ENCODE data around the gene NLRX1.

NLRX1 gene

DNA sequence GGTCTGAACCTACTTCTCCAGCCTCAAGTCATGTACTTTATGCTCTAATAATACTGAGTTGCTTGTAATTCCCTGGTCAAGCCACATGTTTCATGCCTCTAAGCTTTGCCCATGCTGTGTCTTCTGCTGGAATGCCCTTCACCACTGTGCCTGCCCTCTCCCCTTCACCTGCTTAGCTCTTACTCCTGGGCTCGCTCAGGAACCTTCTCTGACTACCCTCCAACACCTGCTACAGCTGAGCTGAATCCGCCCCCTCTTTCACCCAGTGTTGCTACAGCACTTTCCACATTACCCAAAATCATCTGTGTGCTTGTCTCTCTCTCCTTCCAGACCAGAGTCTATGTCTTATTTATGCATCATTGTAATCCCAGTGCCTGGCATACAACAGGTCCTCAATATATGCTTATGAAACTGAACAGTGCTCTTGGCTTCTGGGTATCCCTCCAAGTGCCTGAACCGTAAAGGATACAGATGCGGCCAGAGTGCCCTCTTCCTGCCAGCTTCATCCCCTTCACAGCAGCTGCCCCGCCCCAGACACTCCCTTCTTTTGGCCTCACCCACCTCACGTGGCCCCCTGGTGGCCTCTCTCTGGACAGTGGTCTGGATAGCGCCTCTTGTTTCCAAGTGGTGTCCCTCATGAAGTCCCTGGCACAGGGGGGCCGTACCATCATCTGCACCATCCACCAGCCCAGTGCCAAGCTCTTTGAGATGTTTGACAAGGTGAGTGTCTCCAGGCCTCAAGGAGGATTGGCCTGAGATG is 12.6 kb upstream of the NLRX1 start:
- no peaks in the 10 kb centered on the region for H3K9me3 ChIP-seq (ENCODE audit: control insufficient read depth, insufficient read depth, low read length)
- H3F3A ChIP-seq (ENCODE audit: control insufficient read depth, insufficient read depth), result no peaks in the 10 kb centered on the region
- no peak overlapping the region for H3K4me2 ChIP-seq (ENCODE audit: low read length)
- H3K27ac ChIP-seq (ENCODE audit: low read depth, low read length), result no peak overlapping the region
- no peaks in the 10 kb centered on the region for H3K36me3 ChIP-seq (ENCODE audit: control insufficient read depth, low read length)
- H3K79me2 ChIP-seq (ENCODE audit: control insufficient read depth, low read length), result no peaks in the 10 kb centered on the region
- no peaks in the 10 kb centered on the region for H3K4me1 ChIP-seq (ENCODE audit: control insufficient read depth, low read length)
- no peaks in the 10 kb centered on the region for H3K9me2 ChIP-seq (replicated peaks; ENCODE audit: control insufficient read depth, low read length)
- no peaks in the 10 kb centered on the region for H4K20me1 ChIP-seq (ENCODE audit: control insufficient read depth, insufficient read depth, low read depth, low read length)
- peaks cover 60% of the 10 kb centered on the region for H3K27me3 ChIP-seq (ENCODE audit: control insufficient read depth, low read length)
- TF ChIP-seq, protein P1, sequence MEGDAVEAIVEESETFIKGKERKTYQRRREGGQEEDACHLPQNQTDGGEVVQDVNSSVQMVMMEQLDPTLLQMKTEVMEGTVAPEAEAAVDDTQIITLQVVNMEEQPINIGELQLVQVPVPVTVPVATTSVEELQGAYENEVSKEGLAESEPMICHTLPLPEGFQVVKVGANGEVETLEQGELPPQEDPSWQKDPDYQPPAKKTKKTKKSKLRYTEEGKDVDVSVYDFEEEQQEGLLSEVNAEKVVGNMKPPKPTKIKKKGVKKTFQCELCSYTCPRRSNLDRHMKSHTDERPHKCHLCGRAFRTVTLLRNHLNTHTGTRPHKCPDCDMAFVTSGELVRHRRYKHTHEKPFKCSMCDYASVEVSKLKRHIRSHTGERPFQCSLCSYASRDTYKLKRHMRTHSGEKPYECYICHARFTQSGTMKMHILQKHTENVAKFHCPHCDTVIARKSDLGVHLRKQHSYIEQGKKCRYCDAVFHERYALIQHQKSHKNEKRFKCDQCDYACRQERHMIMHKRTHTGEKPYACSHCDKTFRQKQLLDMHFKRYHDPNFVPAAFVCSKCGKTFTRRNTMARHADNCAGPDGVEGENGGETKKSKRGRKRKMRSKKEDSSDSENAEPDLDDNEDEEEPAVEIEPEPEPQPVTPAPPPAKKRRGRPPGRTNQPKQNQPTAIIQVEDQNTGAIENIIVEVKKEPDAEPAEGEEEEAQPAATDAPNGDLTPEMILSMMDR (IDR thresholded peaks at IDR 0.05; ENCODE audit: low read depth, low read length, poor library complexity, severe bottlenecking), result peak; percentile 16
- no peak for TF ChIP-seq EZH2phosphoT487 (IDR thresholded peaks at IDR 0.05; ENCODE audit: borderline replicate concordance, low read length)
- H3K4me3 ChIP-seq (ENCODE audit: low read length), result no peak overlapping the region

DNA sequence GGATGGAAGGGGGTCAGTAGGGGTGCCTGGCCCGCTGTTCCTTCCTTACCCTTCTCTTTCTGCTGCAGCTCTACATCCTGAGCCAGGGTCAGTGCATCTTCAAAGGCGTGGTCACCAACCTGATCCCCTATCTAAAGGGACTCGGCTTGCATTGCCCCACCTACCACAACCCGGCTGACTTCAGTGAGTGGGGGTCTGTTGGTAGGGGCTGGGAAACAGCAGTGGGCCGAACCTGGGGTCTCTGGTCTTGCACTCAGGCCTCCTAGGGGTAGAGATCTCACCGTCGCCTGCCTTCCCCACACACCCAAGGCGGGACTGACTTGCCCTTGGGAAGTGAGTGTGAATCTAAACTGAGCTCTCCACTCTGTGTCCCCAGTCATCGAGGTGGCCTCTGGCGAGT is 12.0 kb upstream of the NLRX1 start:
- H3K4me3 ChIP-seq (ENCODE audit: low read length), result no peak overlapping the region

DNA sequence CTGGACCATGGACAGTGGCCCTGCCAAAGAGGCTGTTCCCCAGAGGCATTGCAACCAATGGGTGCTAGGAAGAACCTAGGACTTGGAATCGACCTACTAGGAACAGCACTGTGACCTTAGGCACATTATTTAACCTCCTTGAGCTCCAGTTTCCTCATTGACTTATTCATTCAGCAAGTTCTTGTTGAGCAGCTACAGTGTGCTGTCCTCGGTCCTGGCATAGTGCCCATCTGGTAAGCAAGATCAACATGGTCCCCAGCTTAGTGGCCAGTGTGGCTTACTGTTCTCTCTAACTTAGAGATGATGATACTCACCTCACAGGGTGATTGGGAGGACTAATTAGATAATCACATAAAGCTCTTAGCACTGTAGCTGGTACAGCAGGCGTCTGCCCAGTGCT is 11.5 kb upstream of the NLRX1 start:
- H3K9me2 ChIP-seq (replicated peaks; ENCODE audit: control insufficient read depth, low read length), result no peaks in the 10 kb centered on the region
- no peaks in the 10 kb centered on the region for H3K36me3 ChIP-seq (ENCODE audit: control insufficient read depth, low read length)
- H3K27ac ChIP-seq (ENCODE audit: low read depth, low read length), result no peak overlapping the region
- no peak overlapping the region for H3K4me2 ChIP-seq (ENCODE audit: low read length)
- no peak overlapping the region for H3K4me3 ChIP-seq (ENCODE audit: low read length)
- TF ChIP-seq, protein P1 (IDR thresholded peaks at IDR 0.05; ENCODE audit: low read depth, low read length, poor library complexity, severe bottlenecking), result no peak
- no peak for TF ChIP-seq EZH2phosphoT487 (IDR thresholded peaks at IDR 0.05; ENCODE audit: borderline replicate concordance, low read length)
- H3K4me1 ChIP-seq (ENCODE audit: control insufficient read depth, low read length), result no peaks in the 10 kb centered on the region
- H3K9me3 ChIP-seq (ENCODE audit: control insufficient read depth, insufficient read depth, low read length), result no peaks in the 10 kb centered on the region
- H3F3A ChIP-seq (ENCODE audit: control insufficient read depth, insufficient read depth), result no peaks in the 10 kb centered on the region
- no peaks in the 10 kb centered on the region for H4K20me1 ChIP-seq (ENCODE audit: control insufficient read depth, insufficient read depth, low read depth, low read length)
- H3K27me3 ChIP-seq (ENCODE audit: control insufficient read depth, low read length), result peaks cover 48% of the 10 kb centered on the region
- no peaks in the 10 kb centered on the region for H3K79me2 ChIP-seq (ENCODE audit: control insufficient read depth, low read length)

More for the DNA sequence above, 12.0 kb upstream of the NLRX1 start:
- Histone ChIP-seq H3K36me3 (ENCODE audit: control insufficient read depth, low read length) (no peaks in the 10 kb centered on the region), H3K27ac (ENCODE audit: low read depth, low read length) (no peak overlapping the region), H3F3A (ENCODE audit: control insufficient read depth, insufficient read depth) (no peaks in the 10 kb centered on the region), H3K79me2 (ENCODE audit: control insufficient read depth, low read length) (no peaks in the 10 kb centered on the region), H4K20me1 (ENCODE audit: control insufficient read depth, insufficient read depth, low read depth, low read length) (no peaks in the 10 kb centered on the region), H3K4me1 (ENCODE audit: control insufficient read depth, low read length) (no peaks in the 10 kb centered on the region), H3K4me2 (ENCODE audit: low read length) (no peak overlapping the region), H3K9me3 (ENCODE audit: control insufficient read depth, insufficient read depth, low read length) (no peaks in the 10 kb centered on the region), H3K9me2 (replicated peaks; ENCODE audit: control insufficient read depth, low read length) (no peaks in the 10 kb centered on the region), H3K27me3 (ENCODE audit: control insufficient read depth, low read length) (peaks cover 54% of the 10 kb centered on the region)
- TF ChIP-seq, protein P1 (IDR thresholded peaks at IDR 0.05; ENCODE audit: low read depth, low read length, poor library complexity, severe bottlenecking), result no peak
- no peak for TF ChIP-seq EZH2phosphoT487 (IDR thresholded peaks at IDR 0.05; ENCODE audit: borderline replicate concordance, low read length)

All from DOHH2 (cell line).